DOHH2 (cell line): ENCODE results near the gene GRIA3.

Source experiments
- CTCF ChIP-seq: fragments of 200-600 bp; sonication (generic); IDR thresholded peaks from one replicate; pipeline ENCODE4 v1.5.1; 2014; ENCODE audit warnings: antibody characterized with exemption, mild to moderate bottlenecking, low read depth, low read length; ENCODE audit not compliant: poor library complexity, severe bottlenecking
- EZH2phosphoT487 ChIP-seq: fragments of 200-600 bp; sonication (generic); IDR thresholded peaks from 2 replicates; pipeline ENCODE4 v1.6.1; 2017; ENCODE audit warnings: borderline replicate concordance, mild to moderate bottlenecking, antibody characterized with exemption, low read length, moderate library complexity, mixed read lengths

GRCh38 chrX:123190096-123190495, 6.0 kb downstream of the GRIA3 start:
- no peak for TF ChIP-seq CTCF
- no peak for TF ChIP-seq EZH2phosphoT487
